Calu3 (cell line): ENCODE measurements around the gene EXOC6B. TPM values are rescaled to one million over a fixed set of nuclear protein-coding genes. Genes with fewer than 3 reads are reported as not detected.
A peak's percentile ranks its signal among the peaks of the same experiment; 100 is the strongest.

Experiments
- BruUV-seq: library from RNA; stranded (reverse); fragments of 400-500 nt; replicated peaks from 2 replicates; lab custom pipeline; 2021; lab: Mats Ljungman, UMichigan
- CTCF ChIA-PET: fragments of 300-600 bp; sonication (Branson Sonifier 250); formaldehyde crosslinking; loops from one replicate; lab custom pipeline; 2022; ENCODE audit warnings: antibody characterized with exemption; lab: Charles Lee
- DNase-seq: peaks from one replicate; pipeline ENCODE4 v3.0.0; 2022
- H3K27ac Mint-ChIP-seq: one replicate; pipeline ENCODE4 v1.8.0; 2022; ENCODE audit warnings: mixed read lengths; ENCODE audit not compliant: unreplicated experiment
- H3K27me3 Mint-ChIP-seq: one replicate; pipeline ENCODE4 v1.8.0; 2022; ENCODE audit warnings: mixed read lengths; ENCODE audit not compliant: unreplicated experiment
- H3K36me3 Mint-ChIP-seq: one replicate; pipeline ENCODE4 v1.8.0; 2022; ENCODE audit warnings: mild to moderate bottlenecking, moderate library complexity, mixed read lengths; ENCODE audit not compliant: insufficient read depth, unreplicated experiment
- H3K4me1 Mint-ChIP-seq: one replicate; pipeline ENCODE4 v1.8.0; 2022; ENCODE audit warnings: mild to moderate bottlenecking, low read depth, mixed read lengths; ENCODE audit not compliant: unreplicated experiment
- H3K4me3 Mint-ChIP-seq: one replicate; pipeline ENCODE4 v1.8.0; 2022; ENCODE audit warnings: mild to moderate bottlenecking, low read depth, moderate library complexity, mixed read lengths; ENCODE audit not compliant: unreplicated experiment
- H3K9me3 Mint-ChIP-seq: one replicate; pipeline ENCODE4 v1.8.0; 2022; ENCODE audit warnings: low read depth, mixed read lengths; ENCODE audit not compliant: unreplicated experiment
- intact Hi-C: fragments of 100-400 bp; cut with micrococcal nuclease; formaldehyde crosslinking; loops from one replicate; pipeline ENCODE4 v1.10.0; 2022; ENCODE audit not compliant: unreplicated experiment
- total RNA-seq: library from RNA; stranded (reverse); gene quantifications from 2 replicates; pipeline ENCODE4 v1.2.3, GENCODE V29; 2022
- TF ChIP-seq, protein P1 (sequence below): fragments of 200-600 bp; IDR thresholded peaks from one replicate; pipeline ENCODE4 v1.8.0; 2022; ENCODE audit warnings: antibody characterized with exemption; ENCODE audit not compliant: unreplicated experiment

EXOC6B gene
- total RNA-seq, 1 experiment from 2014 or later = 26.6 TPM

GRCh38 chr2:72719416-72719815 is 106.4 kb downstream of the EXOC6B start:
- no TSS peak for BruUV-seq
- CTCF ChIA-PET = interaction anchor here (0.6 kb wide), 1 partner anchor 46 kb away, joined by 3 read pairs; no protein-coding TSS in a partner anchor
- TF ChIP-seq, protein P1, sequence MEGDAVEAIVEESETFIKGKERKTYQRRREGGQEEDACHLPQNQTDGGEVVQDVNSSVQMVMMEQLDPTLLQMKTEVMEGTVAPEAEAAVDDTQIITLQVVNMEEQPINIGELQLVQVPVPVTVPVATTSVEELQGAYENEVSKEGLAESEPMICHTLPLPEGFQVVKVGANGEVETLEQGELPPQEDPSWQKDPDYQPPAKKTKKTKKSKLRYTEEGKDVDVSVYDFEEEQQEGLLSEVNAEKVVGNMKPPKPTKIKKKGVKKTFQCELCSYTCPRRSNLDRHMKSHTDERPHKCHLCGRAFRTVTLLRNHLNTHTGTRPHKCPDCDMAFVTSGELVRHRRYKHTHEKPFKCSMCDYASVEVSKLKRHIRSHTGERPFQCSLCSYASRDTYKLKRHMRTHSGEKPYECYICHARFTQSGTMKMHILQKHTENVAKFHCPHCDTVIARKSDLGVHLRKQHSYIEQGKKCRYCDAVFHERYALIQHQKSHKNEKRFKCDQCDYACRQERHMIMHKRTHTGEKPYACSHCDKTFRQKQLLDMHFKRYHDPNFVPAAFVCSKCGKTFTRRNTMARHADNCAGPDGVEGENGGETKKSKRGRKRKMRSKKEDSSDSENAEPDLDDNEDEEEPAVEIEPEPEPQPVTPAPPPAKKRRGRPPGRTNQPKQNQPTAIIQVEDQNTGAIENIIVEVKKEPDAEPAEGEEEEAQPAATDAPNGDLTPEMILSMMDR = no peak
- Mint-ChIP-seq H3K36me3 (no peaks in the 10 kb centered on the region), H3K4me3 (peak overlapping the region; percentile 12), H3K27me3 (no peaks in the 10 kb centered on the region), H3K9me3 (no peaks in the 10 kb centered on the region), H3K4me1 (peaks cover 48% of the 10 kb centered on the region), H3K27ac (peak overlapping the region; percentile 48)
- DNase-seq = peak; percentile 17
- intact Hi-C loops = no loop called here

DNA sequence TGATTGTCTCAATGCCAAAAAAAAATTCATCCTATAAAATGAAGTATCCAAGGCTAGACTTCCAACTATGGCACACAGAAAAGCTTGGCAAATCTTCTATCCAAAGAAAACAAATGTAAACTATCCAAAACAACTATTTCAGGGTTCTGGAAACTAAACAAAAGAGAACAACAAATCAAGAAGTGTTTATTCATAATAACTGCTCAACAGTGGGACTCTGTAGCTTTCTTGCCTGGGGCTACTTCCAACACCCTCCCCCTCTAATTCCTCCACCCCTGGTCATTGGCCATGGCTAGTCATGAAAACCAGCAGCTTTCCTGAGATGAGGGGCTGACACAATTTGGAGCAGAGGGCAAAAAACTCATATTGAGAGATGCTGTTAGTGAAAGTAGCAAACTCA is 107.0 kb downstream of the EXOC6B start:
- Mint-ChIP-seq H3K4me3 (peak overlapping the region; percentile 12), H3K27ac (no peak overlapping the region), H3K36me3 (no peaks in the 10 kb centered on the region), H3K27me3 (no peaks in the 10 kb centered on the region), H3K4me1 (peaks cover 42% of the 10 kb centered on the region), H3K9me3 (no peaks in the 10 kb centered on the region)
- intact Hi-C loops = no loop called here
- TF ChIP-seq, protein P1 = no peak
- no peak for DNase-seq
- BruUV-seq = no TSS peak
- CTCF ChIA-PET = no interaction called here

DNA sequence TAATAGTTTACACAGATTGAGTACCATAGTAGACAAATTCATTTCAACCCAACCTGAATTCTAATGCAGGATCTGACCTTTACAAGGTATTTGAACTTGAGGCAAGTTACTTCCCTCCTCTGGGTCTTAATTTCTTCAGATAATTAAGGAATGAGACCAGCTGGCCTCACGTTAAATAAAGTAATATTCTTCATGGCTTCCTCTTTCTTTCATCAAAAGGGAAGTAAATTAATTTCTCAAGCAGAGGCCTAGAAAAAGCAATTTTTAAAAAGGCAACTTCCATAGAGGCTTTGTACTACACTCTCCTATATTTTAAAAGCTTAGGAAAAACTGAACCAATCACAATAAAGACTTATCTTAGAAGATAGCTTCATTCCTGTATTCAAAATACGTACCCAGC is 109.2 kb downstream of the EXOC6B start:
- H3K9me3 Mint-ChIP-seq = no peaks in the 10 kb centered on the region
- no peak overlapping the region for H3K4me3 Mint-ChIP-seq
- H3K36me3 Mint-ChIP-seq = no peaks in the 10 kb centered on the region
- no peak overlapping the region for H3K27ac Mint-ChIP-seq
- H3K27me3 Mint-ChIP-seq = no peaks in the 10 kb centered on the region
- no peak for DNase-seq
- intact Hi-C loops = no loop called here
- H3K4me1 Mint-ChIP-seq = peaks cover 24% of the 10 kb centered on the region
- TF ChIP-seq, protein P1 = no peak
- BruUV-seq = no TSS peak
- CTCF ChIA-PET = interaction anchor here (0.5 kb wide), 1 partner anchor 1906 kb away, joined by 6 read pairs; no protein-coding TSS in a partner anchor

DNA sequence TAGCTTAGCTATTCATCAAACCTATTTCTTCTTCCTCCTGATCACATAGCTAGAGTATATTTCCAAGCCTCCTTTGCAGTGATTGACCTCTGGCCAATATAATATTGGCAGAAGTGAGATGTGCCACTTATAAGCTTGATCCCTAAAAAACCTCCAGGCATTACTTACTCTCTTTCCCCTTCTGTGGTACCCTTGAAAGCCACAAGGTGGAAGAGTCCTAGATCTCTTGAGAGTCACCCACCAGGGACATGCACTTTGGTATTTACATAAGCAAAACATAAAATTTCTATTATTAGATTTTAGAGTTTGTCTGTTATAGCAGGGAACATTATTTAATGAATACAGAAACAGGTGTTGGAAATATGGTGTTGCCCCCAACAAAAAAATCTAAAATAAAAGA is 112.0 kb downstream of the EXOC6B start:
- DNase-seq = no peak
- no peaks in the 10 kb centered on the region for H3K27me3 Mint-ChIP-seq
- TF ChIP-seq, protein P1 = peak; percentile 11
- H3K4me1 Mint-ChIP-seq = peaks cover 5% of the 10 kb centered on the region
- no peak overlapping the region for H3K4me3 Mint-ChIP-seq
- CTCF ChIA-PET = no interaction called here
- BruUV-seq = no TSS peak
- no peaks in the 10 kb centered on the region for H3K9me3 Mint-ChIP-seq
- no peak overlapping the region for H3K27ac Mint-ChIP-seq
- intact Hi-C loops = no loop called here
- no peaks in the 10 kb centered on the region for H3K36me3 Mint-ChIP-seq
